Adrenal gland (tissue), 5 donors: ENCODE measurements around the gene ERC2.

Experiments used
- POLR2A ChIP-seq, 2 donors: fragments of 450-650 bp; IDR thresholded peaks; one replicate each; pipeline ENCODE4 v1.6.1; 2017; ENCODE audit warnings: antibody characterized with exemption in 2 of 2, mild to moderate bottlenecking in 2 of 2, moderate library complexity in 1 of 2
- TF ChIP-seq, protein P1 (sequence below), 6 experiments: fragments of 450-650 bp in 4 of 6; fragments of 200-600 bp in 2 of 6; sonication (generic) in 1 of 6; IDR thresholded peaks; 1 replicate in 5 of 6; 2 replicates in 1 of 6; pipeline versions ENCODE4 v1.5.1 to v1.8.0; 2016 to 2021; ENCODE audit warnings: antibody characterized with exemption in 6 of 6, mild to moderate bottlenecking in 2 of 6, moderate library complexity in 1 of 6
- donor health status: DM: no; HTN: no; CAD: no.

DNA sequence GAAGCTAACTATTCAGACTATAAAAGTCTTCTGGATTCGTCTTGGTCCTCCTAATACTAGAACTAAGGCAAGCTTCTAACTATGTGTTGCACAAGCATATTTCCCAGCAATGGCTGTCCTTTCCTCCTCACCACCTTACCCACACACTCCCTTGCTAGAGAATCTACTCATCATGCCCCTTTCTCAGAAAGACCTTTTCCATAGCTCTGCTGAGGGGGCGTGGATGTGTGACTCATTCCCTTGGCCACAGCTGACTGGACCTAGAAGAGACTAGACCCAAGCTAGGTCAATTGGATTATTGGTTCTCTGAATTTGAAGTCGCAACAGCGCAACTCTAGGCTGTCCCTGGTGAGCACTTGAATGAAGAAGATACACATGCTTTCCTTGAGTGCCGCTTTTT is 47.1 kb downstream of the ERC2 start:
- TF ChIP-seq, protein P1, sequence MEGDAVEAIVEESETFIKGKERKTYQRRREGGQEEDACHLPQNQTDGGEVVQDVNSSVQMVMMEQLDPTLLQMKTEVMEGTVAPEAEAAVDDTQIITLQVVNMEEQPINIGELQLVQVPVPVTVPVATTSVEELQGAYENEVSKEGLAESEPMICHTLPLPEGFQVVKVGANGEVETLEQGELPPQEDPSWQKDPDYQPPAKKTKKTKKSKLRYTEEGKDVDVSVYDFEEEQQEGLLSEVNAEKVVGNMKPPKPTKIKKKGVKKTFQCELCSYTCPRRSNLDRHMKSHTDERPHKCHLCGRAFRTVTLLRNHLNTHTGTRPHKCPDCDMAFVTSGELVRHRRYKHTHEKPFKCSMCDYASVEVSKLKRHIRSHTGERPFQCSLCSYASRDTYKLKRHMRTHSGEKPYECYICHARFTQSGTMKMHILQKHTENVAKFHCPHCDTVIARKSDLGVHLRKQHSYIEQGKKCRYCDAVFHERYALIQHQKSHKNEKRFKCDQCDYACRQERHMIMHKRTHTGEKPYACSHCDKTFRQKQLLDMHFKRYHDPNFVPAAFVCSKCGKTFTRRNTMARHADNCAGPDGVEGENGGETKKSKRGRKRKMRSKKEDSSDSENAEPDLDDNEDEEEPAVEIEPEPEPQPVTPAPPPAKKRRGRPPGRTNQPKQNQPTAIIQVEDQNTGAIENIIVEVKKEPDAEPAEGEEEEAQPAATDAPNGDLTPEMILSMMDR (IDR thresholded peaks at IDR 0.05), result no peak
- TF ChIP-seq POLR2A (IDR thresholded peaks at IDR 0.05), result no peak
